HG03159 (cell line): Measurements from ENCODE around the gene CTDNEP1.
A peak's percentile ranks its signal among the peaks of the same experiment; 100 is the strongest.

ENCODE experiments used
- ATAC-seq: cut with Tn5 transposase; IDR thresholded peaks from one replicate; pipeline ENCODE4 v1.9.1; 2021; ENCODE audit warnings: mild to moderate bottlenecking, moderate library complexity; ENCODE audit not compliant: unreplicated experiment

CTDNEP1 gene

GRCh38 chr17:7251661-7252175 is at the start of gene CTDNEP1:
CTDNEP1 (minus strand) TSS chr17:7251734; CDS start chr17:7251296, 438 bp downstream.
- ATAC-seq, result peak; percentile 85

GRCh38 chr17:7296189-7296861 is 44.8 kb upstream of the CTDNEP1 start:
- ATAC-seq, result no peak

- no peak for ATAC-seq
These were observed 44.0 kb upstream of the CTDNEP1 start for GRCh38 chr17:7295230-7296180.

- ATAC-seq, result no peak
These were observed 43.1 kb upstream of the CTDNEP1 start, which contains the start of gene YBX2 for GRCh38 chr17:7294614-7295153. YBX2 (minus strand) TSS chr17:7294639; CDS start chr17:7294500, 139 bp downstream.

GRCh38 chr17:7293816-7294613 is 42.5 kb upstream of the CTDNEP1 start:
- no peak for ATAC-seq

GRCh38 chr17:7293159-7293558 is 41.6 kb upstream of the CTDNEP1 start:
- no peak for ATAC-seq

GRCh38 chr17:7292729-7293128 is 41.2 kb upstream of the CTDNEP1 start:
- no peak for ATAC-seq

- ATAC-seq, result no peak
These were observed 40.7 kb upstream of the CTDNEP1 start for GRCh38 chr17:7292194-7292593.

- no peak for ATAC-seq
These were observed 39.2 kb upstream of the CTDNEP1 start for GRCh38 chr17:7290685-7291084.

GRCh38 chr17:7290166-7290565 is 38.6 kb upstream of the CTDNEP1 start:
- no peak for ATAC-seq

- no peak for ATAC-seq
These were observed 37.9 kb upstream of the CTDNEP1 start for GRCh38 chr17:7289256-7290032.

GRCh38 chr17:7285679-7286078 is 34.1 kb upstream of the CTDNEP1 start:
- ATAC-seq, result no peak

- ATAC-seq, result no peak
These were observed 33.4 kb upstream of the CTDNEP1 start for GRCh38 chr17:7284911-7285310.

- no peak for ATAC-seq
These were observed 32.1 kb upstream of the CTDNEP1 start for GRCh38 chr17:7283471-7284216.

GRCh38 chr17:7282752-7283321 is 31.3 kb upstream of the CTDNEP1 start:
- no peak for ATAC-seq

GRCh38 chr17:7281953-7282751 is 30.6 kb upstream of the CTDNEP1 start:
- no peak for ATAC-seq

- no peak for ATAC-seq
These were observed 29.8 kb upstream of the CTDNEP1 start, which contains the start of gene SLC2A4 for GRCh38 chr17:7281074-7281952. SLC2A4 (plus strand) TSS chr17:7281718; CDS start chr17:7281935, 217 bp downstream.
